Measurements from ENCODE around the gene AFF2.

GRCh38 chrX:148618470-148619445, 118.3 kb downstream of the AFF2 start:
- TF ChIP-seq CTCF (IDR thresholded peaks at IDR 0.05) (no peak), EP300 (IDR thresholded peaks at IDR 0.05) (no peak), POLR2A (IDR thresholded peaks at IDR 0.05) (no peak)

Measured in upper lobe of left lung (tissue), 4 donors.